Raji (cell line): ENCODE data around the gene ZBTB18.

Experiments
- POLR2A ChIP-seq: IDR thresholded peaks from 2 replicates; pipeline ENCODE4 v1.6.1; 2011; ENCODE audit warnings: low read depth, low read length, control low read depth; ENCODE audit not compliant: insufficient read depth

ZBTB18 gene

GRCh38 chr1:244028701-244029100, 22.4 kb upstream of the ZBTB18 start:
- no peak for TF ChIP-seq POLR2A

GRCh38 chr1:244029124-244029523, 22.0 kb upstream of the ZBTB18 start:
- TF ChIP-seq POLR2A, result no peak

GRCh38 chr1:244030481-244031040, 20.5 kb upstream of the ZBTB18 start:
- TF ChIP-seq POLR2A, result no peak

GRCh38 chr1:244035358-244035757, 15.7 kb upstream of the ZBTB18 start:
- TF ChIP-seq POLR2A, result no peak

- TF ChIP-seq POLR2A, result no peak
Measured at GRCh38 chr1:244037252-244037651, 13.8 kb upstream of the ZBTB18 start.

GRCh38 chr1:244041466-244042120, 9.5 kb upstream of the ZBTB18 start:
- no peak for TF ChIP-seq POLR2A

- no peak for TF ChIP-seq POLR2A
Measured at GRCh38 chr1:244042293-244042692, 8.8 kb upstream of the ZBTB18 start.

- no peak for TF ChIP-seq POLR2A
Measured at GRCh38 chr1:244044423-244044822, 6.7 kb upstream of the ZBTB18 start.

GRCh38 chr1:244046907-244047611, 4.0 kb upstream of the ZBTB18 start:
- no peak for TF ChIP-seq POLR2A

- peak; percentile 82 for TF ChIP-seq POLR2A
Measured at GRCh38 chr1:244047621-244048255, 3.3 kb upstream of the ZBTB18 start.

- TF ChIP-seq POLR2A, result no peak
Measured at GRCh38 chr1:244048256-244049161, 2.6 kb upstream of the ZBTB18 start.

- peak; percentile 45; the same call in 1 of the 2 replicates for TF ChIP-seq POLR2A
Measured at GRCh38 chr1:244049162-244050013, 1.7 kb upstream of the ZBTB18 start.

- no peak for TF ChIP-seq POLR2A
Measured at GRCh38 chr1:244050014-244050834, 859 bp upstream of the ZBTB18 start.
